Skeletal muscle cell (primary cell): Measurements from ENCODE around the gene IL6.
"Not testable (repeated sequence)": the region's sequence is repeated elsewhere in the genome, so short reads cannot be mapped to it uniquely, and the experiment has no call there.

Experiments used
- DNase-seq: peaks from one replicate; pipeline ENCODE4 v3.0.0-alpha.2; 2010; ENCODE audit warnings: low read depth
- H3K4me3 ChIP-seq: 2 replicates; pipeline ENCODE4 v1.5.1; 2011; ENCODE audit warnings: low read depth, mild to moderate bottlenecking, control low read depth, low read length, moderate library complexity

The IL6 gene

DNA sequence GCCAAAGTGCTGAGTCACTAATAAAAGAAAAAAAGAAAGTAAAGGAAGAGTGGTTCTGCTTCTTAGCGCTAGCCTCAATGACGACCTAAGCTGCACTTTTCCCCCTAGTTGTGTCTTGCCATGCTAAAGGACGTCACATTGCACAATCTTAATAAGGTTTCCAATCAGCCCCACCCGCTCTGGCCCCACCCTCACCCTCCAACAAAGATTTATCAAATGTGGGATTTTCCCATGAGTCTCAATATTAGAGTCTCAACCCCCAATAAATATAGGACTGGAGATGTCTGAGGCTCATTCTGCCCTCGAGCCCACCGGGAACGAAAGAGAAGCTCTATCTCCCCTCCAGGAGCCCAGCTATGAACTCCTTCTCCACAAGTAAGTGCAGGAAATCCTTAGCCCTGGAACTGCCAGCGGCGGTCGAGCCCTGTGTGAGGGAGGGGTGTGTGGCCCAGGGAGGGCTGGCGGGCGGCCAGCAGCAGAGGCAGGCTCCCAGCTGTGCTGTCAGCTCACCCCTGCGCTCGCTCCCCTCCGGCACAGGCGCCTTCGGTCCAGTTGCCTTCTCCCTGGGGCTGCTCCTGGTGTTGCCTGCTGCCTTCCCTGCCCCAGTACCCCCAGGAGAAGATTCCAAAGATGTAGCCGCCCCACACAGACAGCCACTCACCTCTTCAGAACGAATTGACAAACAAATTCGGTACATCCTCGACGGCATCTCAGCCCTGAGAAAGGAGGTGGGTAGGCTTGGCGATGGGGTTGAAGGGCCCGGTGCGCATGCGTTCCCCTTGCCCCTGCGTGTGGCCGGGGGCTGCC is at the start of gene IL6:
Gene IL6 (plus strand): TSS at position 294 of the 807 bp plus-strand sequence. CDS start 63 bp downstream, at position 357.
- H3K4me3 ChIP-seq: peak within 1 kb of the TSS; percentile 41
- DNase-seq: peak; percentile 91

DNA sequence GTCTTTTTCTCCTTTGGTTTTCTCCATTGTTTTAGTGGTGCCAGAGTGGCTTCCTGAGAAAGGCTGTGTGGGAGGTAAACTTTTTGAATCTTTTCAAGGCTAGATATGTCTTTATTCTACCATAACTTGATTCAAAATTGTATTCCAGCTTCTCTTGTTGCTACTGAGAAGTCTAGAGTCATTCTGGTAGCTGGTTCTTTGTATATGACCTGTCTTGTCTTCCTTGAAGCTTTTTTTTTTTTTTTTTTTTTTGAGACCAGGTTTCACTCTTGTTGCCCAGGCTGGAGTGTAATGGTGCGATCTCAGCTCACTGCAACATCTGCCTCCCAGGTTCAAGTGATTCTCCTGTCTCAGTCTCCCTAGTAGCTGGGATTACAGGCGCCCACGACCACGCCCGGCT is 49.7 kb upstream of the IL6 start:
- DNase-seq, H3K4me3 ChIP-seq: not testable (repeated sequence)

DNA sequence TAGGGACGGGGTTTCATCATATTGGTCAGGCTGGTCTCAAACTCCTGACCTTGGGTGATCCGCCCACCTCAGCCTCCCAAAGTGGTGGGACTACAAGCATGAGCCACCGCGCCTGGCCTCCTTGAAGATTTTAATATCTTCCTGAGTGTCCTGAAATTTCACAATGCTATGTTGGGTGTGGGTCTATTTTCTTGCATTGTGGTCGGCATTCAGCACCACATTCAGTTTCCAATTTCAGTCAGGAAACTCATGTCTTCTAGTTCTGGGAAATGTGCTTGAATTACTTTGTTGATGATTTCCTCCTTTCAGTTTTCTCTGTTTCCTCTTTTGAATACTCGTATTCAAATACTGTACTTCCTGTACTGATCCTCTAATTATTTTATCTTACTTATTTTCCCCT is 49.3 kb upstream of the IL6 start:
- DNase-seq: no peak
- no peak overlapping the region for H3K4me3 ChIP-seq

DNA sequence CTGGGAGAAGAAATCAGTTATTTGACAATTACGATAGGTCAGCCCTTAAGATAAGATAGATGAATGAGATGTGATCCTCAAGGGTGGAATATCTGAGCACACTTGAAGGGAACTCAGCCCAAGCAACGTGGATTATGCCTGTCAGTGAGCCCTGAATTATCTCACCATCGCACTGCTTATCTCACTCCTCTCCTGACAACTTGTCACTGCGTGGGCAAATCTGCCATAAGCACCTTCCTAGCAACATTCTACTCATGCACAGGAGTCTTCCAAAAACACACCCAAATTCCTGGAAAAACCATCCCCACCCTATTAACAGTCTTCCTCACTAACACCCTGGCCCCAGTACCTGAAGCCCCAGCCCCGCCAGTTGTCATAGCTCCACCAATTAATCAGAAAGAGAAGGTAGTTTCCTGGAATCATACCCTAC is 46.5 kb upstream of the IL6 start:
- DNase-seq: no peak
- H3K4me3 ChIP-seq: no peak overlapping the region

DNA sequence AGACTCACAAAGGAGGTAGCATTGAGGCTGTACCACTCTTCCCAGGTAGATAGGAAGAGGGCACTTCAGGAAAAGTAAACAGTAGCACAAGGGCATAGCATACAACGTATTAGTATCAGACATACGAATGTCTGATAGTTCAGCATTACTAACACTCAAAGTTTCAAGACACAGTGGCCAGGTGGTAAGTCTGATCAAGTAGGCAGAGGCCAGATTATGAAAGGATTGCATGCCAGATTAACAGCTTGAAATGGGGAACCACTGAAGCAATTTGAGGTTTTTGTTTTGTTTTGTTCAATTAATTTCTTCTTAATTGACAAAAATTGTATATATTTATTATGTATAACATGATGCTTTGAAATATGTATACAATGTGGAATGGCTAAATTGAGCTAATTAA is 45.7 kb upstream of the IL6 start:
- DNase-seq: no peak
- no peak overlapping the region for H3K4me3 ChIP-seq

DNA sequence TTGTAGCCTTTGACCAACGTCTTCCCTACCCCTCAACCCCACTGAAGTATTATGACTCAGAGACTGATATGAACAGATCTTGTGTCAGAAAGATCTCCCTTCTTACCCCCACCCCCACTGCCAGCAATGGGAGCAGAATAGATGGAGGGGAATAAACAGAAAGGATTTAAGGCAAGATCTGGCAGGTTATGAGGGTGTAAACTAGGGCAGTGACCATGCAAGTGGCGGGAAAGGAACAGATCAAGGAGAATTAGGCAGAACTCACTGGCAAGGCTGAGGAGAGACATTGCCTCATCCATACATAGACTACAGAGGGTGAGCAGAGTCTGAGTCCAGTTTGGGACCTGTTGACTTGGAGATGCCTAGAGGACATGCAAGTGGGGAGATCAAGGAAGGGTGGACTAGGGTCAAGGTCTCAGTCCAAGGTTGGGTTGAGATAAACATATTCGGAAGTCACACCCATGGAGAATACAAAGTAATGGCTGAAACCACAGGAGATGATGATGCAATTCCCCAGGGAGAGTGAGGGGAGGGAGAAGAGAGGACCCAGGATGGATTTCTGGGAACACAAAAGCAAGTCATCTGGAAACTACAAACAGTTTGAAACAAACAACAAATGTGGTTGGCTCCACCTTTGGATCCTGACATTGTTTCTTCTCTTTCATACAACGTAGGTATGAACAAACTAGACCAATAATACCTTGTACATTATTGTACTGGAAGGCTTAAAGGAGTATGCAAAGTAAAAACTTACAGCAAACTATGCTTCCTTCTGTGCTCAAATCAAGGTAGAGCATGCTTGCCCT is 44.9 kb upstream of the IL6 start:
- no peak for DNase-seq
- no peak overlapping the region for H3K4me3 ChIP-seq

DNA sequence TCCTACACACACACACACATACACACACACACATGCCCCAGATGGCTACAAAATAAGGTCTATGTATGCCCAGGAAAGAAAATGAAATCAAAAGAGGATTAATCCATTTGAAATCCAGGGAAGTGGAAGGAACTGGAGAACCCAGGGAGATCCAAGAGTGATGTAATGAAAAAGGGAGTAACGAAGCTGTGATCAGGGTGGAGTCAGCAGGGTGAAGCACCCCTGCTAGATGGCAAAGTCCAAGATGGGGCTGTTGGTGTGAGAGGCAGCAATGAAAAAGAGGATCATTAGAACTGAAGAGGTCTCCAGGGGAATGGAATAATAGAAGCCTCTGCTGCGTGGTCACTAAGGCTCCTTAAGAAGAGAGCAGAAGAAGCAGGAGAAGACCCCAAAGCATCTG is 43.6 kb upstream of the IL6 start:
- no peak overlapping the region for H3K4me3 ChIP-seq
- DNase-seq: no peak

DNA sequence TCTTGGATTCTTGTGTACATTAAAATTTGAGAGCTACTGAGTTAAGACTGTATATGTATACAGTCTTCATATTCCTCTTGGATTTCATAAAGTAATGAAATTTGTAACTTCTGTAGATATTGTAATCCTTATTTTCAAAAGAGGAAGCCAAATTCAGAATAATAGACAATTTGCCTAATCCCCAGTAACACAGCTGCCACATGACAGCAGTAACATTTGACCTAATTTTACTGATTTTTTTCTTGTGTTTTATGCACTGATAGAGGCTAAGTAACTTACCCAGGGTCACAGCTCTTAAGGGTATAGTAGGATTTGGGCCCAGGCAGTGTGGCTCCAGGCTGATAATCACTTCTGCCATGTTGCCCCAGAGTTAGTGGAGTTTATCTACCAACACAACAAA is 40.4 kb upstream of the IL6 start:
- DNase-seq: no peak
- no peak overlapping the region for H3K4me3 ChIP-seq

DNA sequence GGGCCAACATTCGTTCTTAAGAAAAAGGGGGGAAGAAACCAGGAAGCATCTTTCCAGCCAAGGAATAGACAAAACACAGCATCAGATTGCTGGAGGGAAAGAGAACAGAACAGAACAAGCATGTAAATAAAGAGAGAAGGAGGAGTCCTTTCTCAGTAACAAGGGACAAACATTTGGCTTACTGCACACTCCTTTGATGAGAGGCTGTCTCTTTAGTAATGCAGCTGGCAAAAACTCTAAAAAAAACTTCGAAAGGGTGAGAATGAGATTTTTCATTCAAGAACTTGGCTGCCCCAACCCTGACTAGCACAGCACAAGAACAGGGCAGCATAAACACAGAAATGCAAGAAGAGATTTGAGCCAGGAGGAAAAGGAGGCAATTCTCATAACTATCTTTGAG is 38.9 kb upstream of the IL6 start:
- no peak for DNase-seq
- no peak overlapping the region for H3K4me3 ChIP-seq

DNA sequence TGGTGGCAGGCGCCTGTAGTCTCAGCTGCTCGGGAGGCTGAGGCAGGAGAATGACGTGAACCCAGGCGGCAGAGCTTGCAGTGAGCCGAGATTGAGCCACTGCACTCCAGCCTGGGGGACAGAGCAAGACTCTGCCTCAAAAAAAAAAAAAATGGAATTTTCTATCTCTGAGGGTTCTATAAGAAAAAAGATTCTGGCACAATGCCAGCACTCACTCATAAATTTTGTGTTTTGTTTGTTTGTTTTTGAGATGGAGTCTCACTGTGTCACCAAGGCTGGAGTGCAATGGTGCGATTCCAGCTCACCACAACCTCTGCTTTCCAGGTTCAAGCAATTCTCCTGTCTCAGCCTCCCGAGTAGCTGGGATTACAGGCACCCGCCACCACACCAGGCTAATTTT is 38.1 kb upstream of the IL6 start:
- not testable (repeated sequence) for H3K4me3 ChIP-seq, DNase-seq

DNA sequence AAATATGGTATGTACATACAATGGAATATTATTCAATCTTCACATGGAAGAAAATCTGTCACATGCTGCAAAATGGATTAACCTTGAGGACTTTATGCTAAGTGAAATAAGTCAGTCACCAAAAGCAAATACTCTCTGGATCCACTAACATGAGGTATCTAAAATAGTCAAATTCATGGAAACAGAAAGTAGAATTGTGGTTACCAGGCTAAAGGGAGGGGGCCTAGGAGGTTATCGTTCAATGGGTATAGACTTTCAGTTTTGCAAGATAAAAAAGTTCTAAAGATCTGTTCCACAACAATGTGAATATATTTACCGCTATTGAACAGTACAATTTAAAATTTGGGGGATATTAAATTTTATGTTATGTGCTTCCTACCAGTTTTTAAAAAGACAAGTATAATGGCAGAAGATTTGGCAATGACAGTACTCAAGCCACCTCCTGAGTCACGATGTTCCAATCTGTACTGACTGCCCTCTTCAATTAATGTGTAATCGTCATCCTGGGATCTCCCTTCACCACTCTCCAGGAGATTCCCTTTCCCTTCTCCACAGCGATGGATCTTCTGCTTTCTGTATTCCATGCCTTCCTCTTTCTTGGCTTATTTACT is 32.3 kb upstream of the IL6 start:
- no peak for DNase-seq
- no peak overlapping the region for H3K4me3 ChIP-seq

DNA sequence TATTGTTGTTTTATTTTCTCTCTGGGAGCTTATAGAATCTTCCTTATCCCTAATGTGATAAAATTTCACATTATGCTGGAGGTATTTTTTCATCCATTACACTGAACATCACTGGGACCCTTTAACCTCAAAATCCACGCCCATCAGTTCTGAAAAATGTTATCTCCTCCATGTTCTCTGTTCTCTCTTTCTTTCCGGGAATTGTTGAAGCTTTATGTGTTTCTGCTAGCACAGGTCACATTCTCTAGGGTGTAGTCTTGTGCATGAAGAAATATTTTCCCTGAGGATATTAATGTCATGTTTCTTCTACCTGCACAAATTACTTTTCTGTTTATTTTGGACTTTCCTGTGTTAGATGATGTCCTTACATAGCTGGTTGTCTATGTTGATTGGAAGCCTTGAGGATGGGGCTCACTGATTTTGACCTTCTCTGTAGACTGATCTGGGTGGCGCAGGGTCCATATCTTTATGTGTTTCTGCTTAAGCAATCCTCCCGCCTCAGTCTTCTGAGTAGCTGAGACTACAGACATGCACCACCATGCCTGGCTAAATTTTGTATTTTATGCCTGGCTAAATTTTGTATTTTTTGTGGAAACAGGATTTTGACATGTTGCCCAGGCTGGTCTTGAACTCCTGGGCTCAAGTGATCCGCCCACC is 31.4 kb upstream of the IL6 start:
- H3K4me3 ChIP-seq: no peak overlapping the region
- no peak for DNase-seq

DNA sequence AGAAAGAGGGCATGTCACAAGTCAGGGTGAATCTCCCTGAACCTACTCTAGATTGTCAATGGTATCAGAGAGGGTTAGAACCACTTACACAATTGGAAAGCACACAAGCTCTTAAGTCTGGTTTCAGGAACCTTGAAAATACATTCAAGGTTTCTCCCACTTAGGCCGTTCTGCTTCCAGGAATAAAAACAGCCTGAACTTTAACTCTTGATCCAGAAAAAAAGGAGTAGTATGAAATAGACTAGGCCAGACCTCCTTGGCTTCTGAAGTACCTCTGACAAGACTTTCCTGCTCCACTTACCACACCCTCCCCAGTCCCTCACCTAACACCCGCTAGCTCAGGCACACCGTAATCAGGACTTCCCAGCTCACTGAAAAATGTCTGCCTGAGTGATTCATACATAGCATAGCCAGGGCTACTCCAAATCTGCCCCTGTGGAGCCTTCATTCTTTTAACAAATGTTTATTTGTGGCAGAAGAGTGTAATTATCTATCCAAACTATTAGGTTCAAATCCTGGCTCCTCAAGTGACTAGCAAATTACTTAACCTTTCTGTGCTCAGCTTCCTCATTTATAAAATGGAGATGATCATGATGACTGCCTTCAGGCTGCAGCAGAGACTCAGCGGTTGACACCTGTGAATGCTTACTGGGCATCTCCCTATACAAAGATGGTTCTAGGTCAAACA is 30.3 kb upstream of the IL6 start:
- no peak for DNase-seq
- no peak overlapping the region for H3K4me3 ChIP-seq

DNA sequence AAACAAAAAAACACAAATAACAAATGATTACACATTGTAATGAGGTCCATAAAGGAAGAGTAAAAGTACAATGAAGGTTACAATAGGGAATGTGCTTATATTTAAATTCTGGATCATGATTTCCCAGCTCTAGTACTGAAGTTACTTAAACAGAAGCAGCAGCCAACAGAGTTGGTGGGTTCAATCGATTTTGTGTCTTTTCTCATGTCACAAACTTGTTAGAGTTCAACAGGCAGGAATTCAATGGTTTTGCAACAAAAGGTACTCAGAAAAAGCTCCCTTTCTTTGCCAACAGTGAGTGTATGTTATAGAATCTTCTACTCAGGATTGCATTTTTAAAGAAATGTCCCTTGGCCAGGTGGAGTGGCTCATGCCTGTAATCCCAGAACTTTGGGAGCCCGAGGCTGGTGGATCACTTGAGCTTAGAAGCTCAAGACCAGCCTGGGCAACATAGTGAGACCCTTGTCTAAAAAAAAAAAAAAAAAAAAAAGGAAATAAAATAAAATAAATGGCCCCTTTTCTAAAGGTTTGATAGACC is 29.6 kb upstream of the IL6 start:
- H3K4me3 ChIP-seq: no peak overlapping the region
- no peak for DNase-seq

DNA sequence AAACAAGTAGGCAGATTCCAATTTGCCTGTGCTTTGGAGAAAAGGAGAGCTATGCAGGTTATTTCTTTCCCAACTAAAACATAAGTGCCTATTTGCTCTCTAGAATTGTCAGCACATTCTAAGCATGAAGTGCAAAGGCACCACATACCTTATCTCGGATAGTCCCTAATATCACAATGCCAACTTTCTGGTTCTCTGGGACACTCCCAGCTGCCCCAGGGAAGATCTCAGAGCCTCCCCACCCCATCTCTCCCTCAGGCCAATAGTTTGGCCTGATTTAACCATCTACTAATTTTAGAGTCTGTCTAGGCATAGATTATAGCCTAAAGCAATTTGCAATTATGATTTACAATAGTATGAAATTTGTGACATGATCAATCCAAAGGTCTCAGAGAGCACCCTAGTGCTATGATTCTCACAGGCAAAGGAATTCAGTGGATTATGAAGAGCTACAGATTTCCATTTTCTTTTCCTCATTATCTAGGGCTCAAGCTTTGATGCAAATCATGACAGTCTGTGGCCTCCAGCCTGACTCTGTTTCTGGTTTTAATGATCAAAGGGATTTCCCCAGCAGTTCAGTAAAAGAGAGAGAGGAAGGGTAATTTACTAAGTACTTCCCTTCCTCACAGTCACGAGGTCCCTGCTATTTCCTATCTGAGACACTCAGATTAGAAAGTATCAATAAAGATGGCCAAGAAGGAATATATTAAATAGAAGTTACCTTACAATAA is 29.0 kb upstream of the IL6 start:
- no peak for DNase-seq
- H3K4me3 ChIP-seq: no peak overlapping the region

DNA sequence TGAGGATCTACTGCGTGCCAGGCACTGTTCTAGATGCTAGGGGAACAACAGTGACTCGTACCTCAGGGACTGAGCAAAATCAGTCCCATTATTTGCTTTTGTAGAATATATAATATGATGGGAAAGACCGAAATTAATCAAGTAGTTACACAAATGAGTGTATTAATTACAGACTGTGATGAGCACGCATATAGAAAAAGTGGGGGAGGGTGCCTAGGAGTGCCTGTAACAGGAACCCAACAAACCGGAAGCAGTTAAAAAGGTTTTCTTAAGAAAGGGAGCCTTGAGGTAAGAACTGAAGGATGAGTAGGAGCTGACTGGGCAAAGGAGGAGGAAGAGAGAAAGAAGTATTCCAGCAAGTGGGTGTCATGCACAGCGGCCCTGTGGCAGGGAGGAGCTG is 28.2 kb upstream of the IL6 start:
- no peak for DNase-seq
- no peak overlapping the region for H3K4me3 ChIP-seq

DNA sequence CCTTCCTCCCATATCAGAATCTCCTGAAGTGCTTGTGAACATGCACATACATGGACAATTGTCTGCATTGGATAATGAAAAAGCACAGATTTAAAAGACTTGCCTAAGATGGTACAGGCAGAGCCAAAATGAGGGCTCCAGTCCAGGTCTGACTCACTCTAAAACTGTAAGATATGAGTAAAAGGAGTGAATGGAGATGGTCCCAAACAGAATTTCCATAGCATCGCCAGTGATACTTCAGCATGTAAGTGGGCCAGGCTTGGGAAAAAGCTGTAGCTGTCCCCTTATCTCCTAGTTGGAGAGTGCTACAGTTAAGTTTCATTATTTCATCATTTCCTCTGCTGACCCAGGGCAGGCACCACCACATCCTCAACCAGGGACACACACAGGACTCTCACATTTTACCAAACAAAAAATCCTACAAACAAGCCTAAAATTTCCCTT is 26.4 kb upstream of the IL6 start:
- no peak for DNase-seq
- no peak overlapping the region for H3K4me3 ChIP-seq

DNA sequence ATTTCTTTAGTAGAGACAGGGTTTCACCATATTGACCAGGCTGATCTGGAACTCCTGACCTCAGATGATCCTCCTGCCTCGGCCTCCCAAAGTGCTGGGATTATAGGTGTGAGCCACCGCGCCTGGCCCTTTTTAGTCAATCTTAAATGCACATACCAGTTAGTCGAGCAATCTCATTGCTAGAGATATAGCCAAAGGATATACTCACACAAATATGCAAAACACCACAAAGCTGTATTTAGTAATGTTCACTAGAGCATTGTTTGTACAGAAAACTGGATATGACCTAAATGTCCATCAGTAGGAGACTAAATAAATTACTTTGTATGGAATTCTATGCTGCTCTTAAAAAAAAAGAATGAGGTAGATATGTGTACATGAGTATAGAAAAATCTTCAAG is 24.5 kb upstream of the IL6 start:
- H3K4me3 ChIP-seq: no peak overlapping the region
- no peak for DNase-seq
